ENCODE data around the gene PGAP3.

PGAP3 gene

GRCh38 chr17:39669897-39670735 lies 17.7 kb downstream of the PGAP3 start:
- DNase-seq: no peak

GRCh38 chr17:39667945-39668924 lies 19.6 kb downstream of the PGAP3 start, which contains the start of gene PNMT:
PNMT (plus strand) TSS chr17:39668453; CDS start chr17:39668476, 23 bp downstream.
- peak; percentile 70 for DNase-seq

GRCh38 chr17:39667262-39667944 lies 20.5 kb downstream of the PGAP3 start:
- no peak for DNase-seq

GRCh38 chr17:39666601-39667261 lies 21.1 kb downstream of the PGAP3 start:
- no peak for DNase-seq

GRCh38 chr17:39666231-39666600 lies 21.6 kb downstream of the PGAP3 start:
- no peak for DNase-seq

GRCh38 chr17:39665642-39666224 lies 22.1 kb downstream of the PGAP3 start:
- peak; percentile 62 for DNase-seq

GRCh38 chr17:39664581-39665561 lies 23.0 kb downstream of the PGAP3 start, which contains the start of gene TCAP:
TCAP (plus strand) TSS chr17:39665349; CDS start chr17:39665360, 11 bp downstream.
- DNase-seq: no peak

- DNase-seq: peak; percentile 47
Observed at GRCh38 chr17:39663688-39664580, 23.9 kb downstream of the PGAP3 start.

- DNase-seq: no peak
Observed at GRCh38 chr17:39663340-39663687, 24.5 kb downstream of the PGAP3 start.

GRCh38 chr17:39662551-39663339 lies 25.1 kb downstream of the PGAP3 start:
- no peak for DNase-seq

GRCh38 chr17:39661744-39662541 lies 25.9 kb downstream of the PGAP3 start:
- DNase-seq: no peak

- DNase-seq: no peak
Observed at GRCh38 chr17:39660397-39661385, 27.2 kb downstream of the PGAP3 start.

- no peak for DNase-seq
Observed at GRCh38 chr17:39660011-39660360, 27.9 kb downstream of the PGAP3 start.

GRCh38 chr17:39659279-39660010 lies 28.4 kb downstream of the PGAP3 start:
- DNase-seq: no peak

GRCh38 chr17:39658760-39659159 lies 29.1 kb downstream of the PGAP3 start:
- DNase-seq: no peak

GRCh38 chr17:39658346-39658745 lies 29.5 kb downstream of the PGAP3 start:
- DNase-seq: no peak

All from NCI-H510A (cell line).